GM18861 (cell line): Measurements from ENCODE around the gene MYRIP.

Experiments
- ATAC-seq: cut with Tn5 transposase; IDR thresholded peaks from one replicate; pipeline ENCODE4 v1.9.1; 2021; ENCODE audit not compliant: unreplicated experiment

Gene MYRIP

DNA sequence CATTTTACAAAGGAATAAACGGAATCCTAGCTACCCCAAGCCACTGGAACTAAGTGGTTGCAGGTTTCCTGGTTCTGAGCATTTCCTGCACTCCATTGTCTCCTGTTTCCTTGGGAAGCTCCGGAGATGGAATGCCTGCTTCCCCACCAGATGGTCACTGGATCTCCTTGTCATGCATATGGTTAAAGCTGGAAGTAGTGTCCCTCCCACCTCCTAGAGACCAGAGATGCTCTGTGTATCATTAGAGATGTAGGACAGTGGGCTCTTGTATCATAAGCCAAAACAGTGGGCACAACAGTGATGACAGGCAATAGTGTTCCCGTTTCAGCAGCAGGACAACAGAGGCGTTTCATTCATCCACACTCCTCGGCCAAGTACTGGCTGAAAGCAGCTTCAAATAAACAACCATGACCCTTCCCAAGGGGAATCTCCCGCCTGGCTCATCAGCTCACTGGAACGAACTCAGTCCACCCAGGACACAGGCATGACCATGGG is 363.9 kb downstream of the MYRIP start:
- ATAC-seq = no peak

DNA sequence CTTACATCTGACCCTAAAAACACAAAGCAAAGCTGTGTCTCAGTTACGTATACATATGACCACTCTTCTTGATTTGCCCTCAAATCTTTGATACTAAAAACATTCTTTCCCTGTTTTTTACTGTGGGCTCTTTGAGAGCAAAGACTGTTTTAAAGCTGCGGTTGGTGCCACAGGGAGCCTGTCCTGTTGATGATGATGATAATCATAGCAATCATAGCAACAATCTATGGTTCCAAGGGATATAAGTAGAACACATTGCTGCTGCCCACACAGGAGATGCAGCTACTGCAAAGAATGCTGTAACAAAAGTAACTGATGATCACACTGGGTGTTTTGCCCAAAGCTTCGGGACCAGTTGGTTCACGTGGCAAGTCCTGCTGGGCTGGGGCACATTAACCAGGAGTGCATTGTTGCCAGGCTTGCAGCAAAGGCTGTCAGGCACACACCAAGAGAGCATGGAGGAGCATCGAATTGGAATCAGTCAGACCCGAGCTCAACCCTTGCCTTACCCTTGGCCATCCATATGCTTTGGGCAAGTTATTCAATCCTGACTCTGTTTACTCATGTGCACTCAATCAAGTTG is 368.7 kb downstream of the MYRIP start:
- no peak for ATAC-seq

DNA sequence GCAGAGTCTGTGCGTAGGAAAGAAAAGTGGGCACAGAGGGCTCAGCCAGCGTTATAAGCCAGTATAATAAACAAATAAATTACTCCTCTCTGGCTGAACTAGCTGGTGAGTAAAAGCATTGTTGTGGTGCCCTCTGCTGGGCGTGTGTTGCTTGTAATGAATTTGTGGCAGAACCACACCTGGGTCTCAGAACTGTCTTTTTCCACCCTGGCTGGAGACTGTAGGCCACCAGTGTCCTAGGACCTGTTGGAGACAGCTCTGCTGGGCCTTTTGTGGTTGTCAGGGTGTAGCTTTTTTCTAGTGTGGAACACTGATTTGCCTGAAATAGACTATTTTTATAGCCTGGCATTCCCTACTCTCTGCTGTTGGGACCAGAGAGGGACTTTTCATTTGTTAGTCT is 369.6 kb downstream of the MYRIP start:
- peak; percentile 50 for ATAC-seq

DNA sequence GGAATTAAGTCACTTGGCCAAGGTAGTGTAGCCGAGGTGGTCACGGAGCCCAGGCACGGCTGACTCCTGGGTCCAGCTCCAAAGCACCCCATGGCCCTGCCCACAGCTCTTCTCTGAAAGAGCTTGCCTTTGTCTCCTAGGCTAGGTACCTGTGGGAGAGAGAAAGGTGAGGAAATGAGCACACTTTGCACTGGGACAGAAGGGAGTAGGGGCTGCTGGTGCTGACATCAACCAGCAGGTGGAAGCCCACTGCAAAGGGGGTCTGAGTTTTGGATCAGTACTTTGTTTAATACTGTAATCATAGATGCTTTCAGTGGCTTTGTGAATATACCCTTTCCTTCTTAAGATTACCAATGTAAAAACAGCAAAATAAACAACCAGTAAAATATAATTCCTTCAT is 371.8 kb downstream of the MYRIP start:
- no peak for ATAC-seq

DNA sequence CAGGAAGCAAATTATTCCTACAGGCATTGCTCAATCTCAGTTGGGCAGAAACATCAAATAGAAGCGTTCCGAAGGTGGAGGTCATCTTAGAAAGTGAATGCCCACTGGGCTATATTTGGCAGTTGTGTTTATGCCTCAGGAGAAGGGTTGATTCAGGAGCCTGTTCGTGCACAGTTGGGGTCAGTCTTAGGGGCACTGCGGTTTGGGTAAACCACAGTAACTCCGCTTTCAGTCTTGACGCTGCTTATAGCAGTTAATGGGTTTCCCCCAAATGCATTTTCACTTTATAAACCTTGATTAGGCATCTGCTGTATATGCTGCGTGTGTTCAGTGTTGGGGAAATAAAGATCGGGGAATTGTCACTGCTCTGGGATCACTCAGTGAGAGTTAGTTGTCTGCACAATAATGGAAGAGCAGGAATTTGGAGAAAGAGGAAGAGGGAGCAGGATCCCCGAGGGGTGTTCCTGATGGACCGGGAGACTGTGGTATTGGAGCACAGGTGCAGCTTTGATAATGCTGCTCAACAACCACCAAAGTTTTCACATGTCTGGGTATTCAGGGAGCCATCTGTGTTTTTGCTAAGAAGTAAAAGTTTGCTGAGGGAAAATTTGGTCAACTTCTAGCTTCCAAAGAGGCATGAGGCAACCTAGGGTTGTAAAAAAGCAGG is 375.8 kb downstream of the MYRIP start:
- ATAC-seq = no peak

DNA sequence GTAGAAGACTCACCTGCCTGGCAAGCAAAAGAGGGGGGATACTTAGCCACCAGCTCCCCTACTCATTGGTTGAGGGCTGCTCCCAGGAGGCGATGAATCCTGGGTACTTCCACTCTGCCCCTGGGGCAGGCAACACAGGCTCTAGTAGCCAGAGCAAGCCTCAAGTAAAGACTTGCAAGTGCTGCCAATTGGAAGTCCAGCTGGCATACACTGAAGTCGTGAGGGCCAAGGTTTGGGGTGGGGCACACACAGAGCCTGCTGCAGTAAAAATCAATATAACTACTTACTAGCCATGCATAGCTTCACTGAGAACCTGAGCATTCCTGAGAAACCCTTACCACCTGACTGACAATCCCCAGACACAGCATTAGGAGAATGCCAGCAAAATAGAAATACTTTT is 377.1 kb downstream of the MYRIP start:
- no peak for ATAC-seq

DNA sequence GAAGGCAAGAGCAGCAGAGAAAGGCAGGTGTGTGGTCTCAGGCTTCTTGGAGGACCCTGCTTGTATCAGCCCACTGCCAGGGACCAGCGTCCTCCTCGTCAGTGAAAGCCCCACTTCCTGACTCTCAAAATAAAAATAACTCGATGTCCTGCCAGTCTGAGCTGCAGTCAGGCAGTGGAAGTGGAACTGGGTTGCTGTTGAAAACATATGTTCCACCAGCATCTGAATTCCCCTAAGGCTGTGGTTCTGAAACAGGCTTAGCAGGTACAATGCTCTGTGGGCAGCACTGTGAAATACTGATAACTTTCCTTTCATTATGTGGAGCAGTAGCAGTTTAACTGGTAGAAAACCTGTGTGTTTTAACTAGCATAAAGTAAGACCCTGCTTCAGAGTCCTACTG is 378.5 kb downstream of the MYRIP start:
- peak; percentile 70 for ATAC-seq

DNA sequence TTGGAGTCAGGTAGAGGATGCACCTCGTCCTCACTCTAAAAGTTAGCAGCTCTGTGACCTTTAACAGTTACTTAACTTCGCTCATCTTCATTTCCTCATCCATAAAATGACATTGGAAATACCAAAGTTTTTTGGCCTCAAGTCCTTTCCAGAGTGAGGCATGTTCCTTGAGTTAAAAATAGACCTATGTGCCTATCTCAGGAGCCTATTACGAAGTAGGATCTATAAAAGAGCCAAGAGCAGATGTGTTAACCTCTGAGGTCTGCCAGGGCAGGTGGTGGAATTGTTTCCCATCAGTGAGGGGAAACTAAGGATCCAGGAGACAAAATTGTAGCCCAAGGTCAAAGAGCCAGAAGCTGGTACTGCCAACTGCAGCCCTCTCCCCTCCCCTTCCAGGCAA is 379.7 kb downstream of the MYRIP start:
- ATAC-seq = no peak

DNA sequence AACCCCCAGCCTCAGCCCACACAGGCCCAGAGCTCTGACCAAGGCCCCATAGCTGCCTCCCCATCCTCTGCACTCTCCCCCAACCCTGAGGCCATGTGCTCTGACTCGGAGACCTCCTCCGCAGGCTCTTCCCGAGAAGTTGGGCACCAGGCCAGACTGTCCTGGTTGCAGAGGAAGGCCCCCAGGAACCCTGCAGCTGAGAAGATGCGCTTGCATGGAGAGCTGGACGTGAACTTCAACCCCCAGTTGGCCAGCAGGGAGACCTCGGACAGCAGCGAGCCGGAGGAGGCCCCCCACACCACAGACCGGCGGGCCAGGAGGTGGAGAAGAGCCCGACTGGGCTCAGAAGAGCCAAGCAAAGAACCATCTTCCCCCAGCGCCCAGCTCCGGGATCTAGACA is 380.6 kb downstream of the MYRIP start:
- no peak for ATAC-seq

DNA sequence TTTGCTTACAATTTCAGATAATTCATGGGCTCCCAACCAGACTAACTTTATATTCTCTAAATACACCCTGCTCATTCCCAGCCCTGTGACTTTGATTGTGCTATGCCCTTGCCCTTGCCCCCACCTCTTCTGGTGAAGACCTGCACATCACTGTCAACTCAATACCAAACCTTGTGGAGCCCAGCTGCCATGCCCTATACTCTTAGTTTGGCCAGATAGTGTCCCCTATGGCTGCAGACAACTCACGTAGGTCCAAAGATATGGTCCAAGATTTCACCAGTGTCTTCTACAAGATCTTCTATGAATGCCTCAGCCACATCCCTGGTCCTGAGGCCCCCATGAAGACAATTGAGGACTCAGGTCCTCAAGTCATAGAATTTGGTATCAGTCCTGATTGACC is 381.8 kb downstream of the MYRIP start:
- ATAC-seq = no peak

DNA sequence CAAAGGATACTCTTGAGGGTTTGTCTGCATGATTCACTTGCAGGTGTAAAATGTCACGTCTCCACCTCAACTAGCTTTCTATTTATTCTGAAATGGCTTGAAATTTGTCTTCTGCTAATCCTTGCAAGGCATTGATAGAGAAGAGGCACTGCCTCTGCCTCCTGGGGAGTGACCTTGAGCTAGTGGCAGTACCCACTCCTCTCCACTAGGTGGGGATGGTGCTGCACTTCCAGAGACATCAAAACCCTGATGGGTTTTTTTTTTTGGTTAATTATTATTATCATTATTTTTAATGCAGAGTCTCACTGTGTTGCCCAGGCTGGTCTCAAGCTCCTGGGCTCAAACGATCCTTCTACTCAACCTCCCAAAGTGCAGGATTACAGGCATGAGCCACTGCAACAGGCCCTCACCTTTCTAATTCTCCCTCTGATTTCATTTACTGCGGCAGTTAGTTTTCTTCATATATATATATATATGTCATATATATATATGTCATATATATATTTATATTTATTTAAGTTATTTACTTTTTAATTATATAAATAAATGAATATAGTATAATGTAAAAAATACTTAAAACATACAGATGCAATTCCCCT is 382.5 kb downstream of the MYRIP start:
- peak; percentile 50 for ATAC-seq

DNA sequence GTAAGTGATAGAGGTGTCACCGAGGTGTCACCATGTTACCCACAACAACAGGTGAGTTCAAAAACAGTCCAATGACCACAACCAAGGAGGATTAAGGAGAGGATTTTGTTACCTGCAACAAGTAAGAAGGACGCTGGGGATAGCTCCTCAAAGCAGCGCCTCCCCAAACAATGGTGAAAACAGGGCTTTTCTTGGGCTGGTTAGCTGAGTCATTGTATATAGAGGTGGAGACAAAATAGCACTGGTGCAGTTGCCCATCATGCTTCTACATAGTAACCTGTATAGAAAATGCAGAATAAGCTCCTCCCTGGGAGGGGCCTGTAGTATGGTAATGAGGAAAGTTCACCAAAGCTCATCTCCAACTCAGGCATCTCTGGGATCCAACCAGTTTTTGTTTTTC is 383.2 kb downstream of the MYRIP start:
- ATAC-seq = no peak

DNA sequence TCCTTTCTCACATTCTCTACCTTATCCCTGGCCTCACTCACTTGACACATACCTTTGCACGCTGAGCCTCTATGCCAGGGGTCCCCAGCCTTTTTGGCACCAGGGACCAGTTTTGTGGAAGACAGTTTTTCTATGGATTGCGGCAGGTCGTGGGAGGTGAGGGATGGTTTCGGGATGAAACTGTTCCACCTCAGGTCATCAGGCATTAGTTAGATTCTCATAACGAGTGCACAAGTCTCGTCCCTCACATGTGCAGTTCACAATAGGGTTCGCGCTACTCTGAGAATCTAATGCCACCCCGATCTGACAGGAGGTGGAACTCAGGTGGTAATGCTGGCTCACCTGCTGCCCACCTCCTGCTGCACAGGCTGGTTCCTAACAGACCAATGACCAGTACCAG is 387.6 kb downstream of the MYRIP start:
- no peak for ATAC-seq

DNA sequence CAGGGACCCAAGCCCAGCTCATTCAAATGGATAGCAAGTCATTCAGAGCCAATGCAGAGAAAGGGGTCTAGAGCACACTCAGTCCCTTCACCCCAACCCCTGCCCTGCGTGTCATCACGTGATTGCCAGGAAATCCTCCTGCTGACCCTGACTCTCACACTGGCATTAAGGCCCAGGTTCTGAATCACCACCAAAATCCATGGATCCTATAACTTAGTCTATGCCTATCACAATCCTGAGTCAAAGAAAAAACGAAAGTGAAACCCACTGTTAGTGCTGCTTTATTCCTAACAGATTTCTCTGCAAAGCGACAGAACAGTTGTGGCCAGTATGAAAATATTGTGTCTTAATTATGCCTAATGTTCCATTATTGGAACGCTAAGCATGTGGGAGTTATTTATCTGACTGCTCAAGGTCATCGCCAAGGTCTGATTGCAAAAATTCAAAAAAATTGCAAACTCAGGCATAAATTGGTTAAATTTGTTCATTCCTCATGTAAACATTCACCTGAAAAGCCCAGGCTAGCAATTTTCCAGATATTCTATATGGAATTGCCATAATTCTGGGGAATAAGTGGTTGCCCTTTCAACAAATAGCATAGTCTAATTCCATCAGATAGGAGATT is 391.4 kb downstream of the MYRIP start:
- ATAC-seq = no peak

DNA sequence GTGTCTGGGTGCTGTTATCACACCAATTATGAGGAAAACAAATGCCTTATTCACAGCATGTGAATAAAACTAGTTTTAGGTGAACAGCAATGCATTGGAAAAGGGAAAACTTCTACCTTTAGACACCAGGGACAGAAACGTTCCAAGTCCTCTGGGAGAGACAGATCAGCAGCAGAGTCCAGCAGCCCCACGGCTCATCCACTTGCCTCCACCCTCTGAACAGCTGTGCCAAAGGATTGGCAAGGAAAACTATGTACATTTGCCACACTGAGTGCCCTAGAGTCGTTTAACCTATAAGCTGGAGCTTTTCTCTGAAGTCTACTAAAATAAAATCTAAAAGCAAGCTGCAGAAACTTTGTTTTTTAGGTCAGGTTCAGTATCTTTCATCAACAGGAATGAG is 392.4 kb downstream of the MYRIP start:
- ATAC-seq = no peak

DNA sequence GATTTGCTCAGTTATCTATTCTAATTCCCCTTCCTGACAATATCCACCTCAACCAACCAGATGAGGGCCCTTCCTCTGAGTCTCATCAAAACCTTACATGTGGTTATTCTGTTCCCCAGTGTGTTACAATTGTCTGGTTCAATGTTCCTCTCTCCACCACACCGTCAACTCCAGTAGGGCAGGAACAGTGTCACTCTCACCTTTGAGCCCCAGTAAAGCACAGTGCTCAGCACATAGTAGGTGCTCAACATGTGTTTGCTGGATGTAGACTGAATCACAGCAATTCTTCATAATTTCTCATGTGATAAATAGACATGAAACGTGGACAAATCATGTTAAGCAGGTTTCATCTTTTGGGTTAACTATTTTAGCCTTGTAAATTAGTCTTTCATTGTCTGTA is 397.1 kb downstream of the MYRIP start:
- no peak for ATAC-seq

DNA sequence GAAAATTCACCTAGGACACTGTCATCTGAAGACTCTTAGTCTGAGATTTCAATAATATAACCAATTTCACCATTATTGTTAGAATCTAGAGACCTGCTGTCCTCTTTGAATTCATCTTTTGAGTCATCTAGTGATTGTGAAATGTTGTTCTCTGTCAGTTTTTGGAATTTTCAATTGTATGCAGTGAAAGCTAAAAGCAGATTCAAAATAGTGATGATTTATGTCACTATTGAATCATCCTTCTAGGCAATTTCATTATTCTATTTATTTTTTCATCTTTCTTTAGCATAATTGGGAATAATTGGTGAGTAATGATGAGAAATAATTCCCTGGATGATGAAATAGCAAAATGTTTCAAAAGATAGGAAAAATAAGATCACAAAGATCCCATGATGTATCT is 398.4 kb downstream of the MYRIP start:
- ATAC-seq = no peak

DNA sequence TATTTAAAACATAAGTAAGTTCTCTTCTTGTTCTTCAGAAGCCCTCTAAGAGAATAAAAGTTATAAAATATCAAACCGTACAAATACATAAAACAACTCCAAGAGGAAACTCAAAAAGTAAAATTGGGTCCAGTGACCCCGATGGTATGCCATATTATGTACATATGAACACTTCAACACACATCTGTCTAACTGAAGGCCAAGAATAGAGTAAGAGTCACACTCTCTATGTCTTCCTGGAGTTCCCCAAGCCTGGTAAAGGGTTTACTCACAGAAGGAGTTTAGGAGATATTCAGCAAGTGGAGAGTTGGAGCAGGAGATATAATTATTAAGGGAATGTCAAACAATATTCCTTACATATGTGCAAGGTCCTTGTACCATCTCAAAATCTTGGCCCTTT is 398.8 kb downstream of the MYRIP start:
- ATAC-seq = no peak

DNA sequence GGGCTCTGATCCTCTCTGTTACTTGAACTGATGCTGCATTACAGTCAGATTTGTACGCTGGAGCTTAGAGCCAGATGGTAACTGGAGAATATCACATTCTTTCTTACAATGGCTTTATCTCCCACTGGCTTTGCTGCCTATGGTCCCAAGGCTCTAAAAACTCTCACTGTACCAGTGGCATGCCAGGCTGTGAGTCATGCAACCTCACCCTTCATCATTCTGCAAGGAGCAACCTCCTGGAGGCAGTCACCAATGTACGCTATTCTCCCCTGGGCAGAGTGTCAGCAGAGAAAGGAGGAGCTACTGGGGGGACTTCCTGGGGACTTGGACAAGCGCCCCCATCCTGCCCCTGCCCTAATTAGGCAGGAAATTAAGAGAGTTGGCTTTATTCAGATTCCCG is 402.2 kb downstream of the MYRIP start:
- ATAC-seq = no peak

DNA sequence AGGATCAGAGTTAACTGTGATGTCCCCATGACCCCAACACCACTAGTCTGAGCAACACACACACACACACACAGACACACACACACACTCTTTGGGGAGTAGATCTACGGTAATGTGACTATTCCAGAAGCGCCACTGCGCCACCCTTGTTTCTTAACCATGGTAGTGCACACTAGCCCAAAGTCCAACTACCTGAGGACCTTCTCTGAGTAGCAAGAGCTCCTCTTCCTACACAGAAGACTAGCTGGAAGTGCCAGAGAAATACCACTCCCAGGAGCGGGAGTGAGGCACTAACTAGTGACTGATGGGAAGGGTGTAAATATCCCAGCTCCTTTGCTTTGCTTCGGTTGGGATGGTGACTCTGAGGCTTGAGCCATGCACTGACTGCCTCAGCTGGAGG is 404.1 kb downstream of the MYRIP start:
- ATAC-seq = no peak

DNA sequence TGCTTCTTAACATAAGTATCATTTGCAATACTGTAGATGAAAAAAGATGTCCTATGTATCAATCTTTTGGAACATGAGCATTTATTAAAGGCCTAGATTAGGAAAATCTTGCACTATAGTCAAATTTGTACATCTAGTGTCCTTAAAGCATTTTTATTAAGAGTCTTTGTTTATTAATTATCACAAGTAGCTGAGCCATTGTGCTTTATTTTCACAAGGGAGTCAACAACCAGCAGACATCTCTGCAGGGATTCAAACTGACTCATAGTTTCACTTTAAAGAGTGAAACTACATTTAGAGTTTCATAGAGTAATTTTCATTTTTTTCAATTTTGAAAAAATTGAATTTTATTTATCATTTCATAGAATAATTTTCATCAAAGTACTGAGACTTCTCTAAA is 405.6 kb downstream of the MYRIP start:
- no peak for ATAC-seq

DNA sequence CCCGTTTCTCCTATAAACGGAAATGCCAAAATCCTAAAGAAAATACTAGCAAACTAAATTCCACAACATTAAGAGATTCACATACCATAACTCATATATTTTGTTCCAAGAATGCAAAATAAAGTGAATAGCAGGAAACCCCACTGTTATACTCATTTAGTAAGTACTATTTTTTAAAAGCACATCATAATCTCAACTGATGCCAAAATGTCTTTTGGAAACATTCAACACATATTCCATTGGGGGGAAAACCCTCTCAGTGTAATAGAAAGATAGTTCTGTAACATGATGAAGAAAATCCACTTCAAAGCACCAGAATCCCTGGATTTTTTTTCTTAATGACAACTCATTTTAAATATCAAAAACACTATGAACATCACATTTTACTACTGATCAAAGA is 407.1 kb downstream of the MYRIP start:
- ATAC-seq = no peak
